Activated gamma-delta T cell treated with Interleukin-2 at 50 U/mL for 16 hours (primary cell): ENCODE measurements around the gene FRMD3.

Experiments used
- DNase-seq: peaks from one replicate; pipeline ENCODE4 v3.0.0-alpha.2; 2020

Gene FRMD3

DNA sequence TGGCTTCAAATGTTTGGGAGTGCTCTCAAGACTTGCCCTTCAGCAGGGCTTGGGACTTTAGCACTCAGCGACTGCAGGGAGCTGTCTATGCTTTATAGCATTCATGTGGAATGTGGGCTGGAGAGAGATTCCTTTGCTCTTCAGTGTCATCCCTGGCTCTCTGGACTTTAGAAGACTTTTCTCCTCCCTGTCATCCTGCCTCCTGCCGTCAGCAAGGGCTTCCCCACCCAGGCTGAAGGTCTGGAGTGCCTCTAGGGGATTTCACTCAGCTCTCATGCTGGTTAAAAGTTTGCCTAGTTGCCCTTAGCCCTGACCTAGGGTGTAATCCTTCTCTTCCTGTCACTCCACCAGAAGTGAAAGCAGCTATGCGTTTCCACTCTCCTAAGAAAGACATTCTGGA is 210.9 kb downstream of the FRMD3 start:
- DNase-seq, result no peak

DNA sequence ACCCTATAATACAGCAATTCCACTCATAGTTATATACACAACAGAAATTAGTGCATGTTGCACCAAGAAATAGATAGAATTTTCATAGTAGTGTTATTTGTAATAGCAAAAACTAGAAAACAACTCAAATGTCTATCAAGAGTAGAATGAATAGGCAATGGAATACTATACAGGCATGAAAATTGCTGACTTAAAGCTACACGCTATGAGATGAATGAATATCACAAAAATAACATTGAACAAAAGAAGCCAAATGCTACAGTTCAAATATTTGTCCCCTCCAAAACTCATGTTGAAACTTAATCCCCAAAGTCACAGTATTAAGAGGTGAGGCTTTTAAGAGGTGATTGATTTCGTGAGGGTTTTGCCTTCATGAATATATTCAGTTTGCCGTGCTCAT is 215.1 kb downstream of the FRMD3 start:
- no peak for DNase-seq

DNA sequence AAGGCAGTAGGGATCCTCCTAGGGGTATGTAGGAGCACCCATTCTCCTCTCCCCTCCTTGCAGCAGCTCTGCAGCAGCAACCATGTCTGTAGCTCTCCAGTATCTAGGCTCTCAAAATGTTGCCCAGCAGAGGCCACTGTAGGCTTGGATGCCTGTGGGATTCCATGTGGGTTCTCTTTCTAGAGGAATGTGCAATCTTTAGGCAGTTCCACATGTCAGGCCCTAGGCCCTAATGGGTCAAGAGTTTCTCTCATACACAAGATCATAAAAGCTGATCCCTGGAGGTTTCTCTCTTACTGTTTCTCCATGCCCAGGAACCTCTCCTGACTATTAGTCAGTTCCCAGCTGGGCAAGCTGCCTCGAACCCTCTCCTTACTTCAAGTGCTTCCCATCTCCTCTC is 215.8 kb downstream of the FRMD3 start:
- no peak for DNase-seq

DNA sequence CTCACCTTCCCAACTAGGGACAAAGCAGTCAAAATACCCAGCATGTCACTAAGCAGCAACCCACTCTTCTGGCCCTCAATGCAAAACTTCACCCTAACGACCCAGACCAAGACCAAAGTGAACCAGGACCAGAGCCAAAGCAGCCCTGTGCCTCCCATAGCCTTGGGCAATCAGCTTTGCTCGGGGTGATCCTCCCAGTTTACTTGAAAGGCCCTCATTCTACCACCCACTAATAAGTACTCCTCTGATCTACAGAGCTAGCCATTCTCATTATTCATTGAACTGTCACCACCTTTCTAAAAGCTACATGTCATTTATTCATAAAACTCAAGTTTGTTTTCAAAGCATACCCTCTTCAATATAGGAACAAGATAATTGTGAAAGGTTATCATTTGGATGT is 221.0 kb downstream of the FRMD3 start:
- no peak for DNase-seq

DNA sequence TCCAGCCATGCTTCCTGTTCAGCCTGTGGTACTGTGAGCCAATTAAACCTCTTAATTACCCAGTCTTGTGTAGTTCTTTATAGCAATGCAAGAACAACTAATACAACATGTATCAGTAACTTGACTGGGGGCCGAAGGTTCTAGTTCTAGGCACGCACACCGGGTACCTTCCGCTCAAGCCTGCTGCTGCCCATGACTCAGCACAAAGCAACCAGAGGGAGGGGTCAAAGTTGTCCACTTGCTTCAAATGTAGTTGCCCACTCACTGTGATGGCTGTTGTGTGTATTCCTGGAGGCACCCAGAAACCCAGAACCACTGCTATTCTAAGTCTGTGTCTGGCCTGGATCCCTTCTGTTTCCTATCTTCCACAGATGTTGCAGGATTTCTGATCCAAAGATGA is 222.6 kb downstream of the FRMD3 start:
- no peak for DNase-seq

DNA sequence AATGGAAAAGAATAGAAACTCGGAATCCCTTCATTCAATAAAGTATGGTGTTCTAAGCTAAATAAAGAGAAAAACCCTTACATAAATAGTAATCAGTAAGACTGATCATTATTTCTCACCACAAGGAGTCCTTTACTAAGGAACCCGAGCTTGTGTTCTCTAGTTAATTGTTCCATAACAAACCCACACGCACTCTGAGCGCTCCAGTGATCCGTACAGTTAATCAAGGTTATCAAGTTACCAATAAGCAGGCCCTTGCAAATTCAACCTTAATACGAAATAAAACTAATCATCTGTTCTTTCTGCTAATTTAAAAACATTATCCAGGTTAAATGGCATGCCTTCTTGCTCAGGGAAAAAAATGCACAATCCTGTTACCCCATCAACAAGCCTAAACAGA is 224.4 kb downstream of the FRMD3 start:
- no peak for DNase-seq

DNA sequence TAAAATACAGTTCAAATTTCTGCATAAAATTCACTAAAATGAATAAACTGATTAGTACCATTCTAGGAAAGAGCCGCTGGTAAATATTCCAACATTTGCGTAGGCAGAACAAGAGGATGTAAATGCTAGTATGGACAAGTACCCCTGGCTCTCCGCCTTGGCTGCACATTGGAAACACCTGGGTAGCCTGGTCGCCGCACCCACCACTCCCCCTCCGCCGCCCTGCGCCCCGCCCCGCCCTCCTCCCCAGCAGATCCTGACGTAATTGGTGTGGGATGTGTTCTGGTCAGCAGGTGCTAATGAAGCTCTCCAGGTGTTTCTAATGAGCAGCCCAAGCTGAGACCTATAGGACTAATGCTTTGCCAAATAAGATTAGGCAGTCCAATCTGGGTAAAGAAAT is 225.7 kb downstream of the FRMD3 start:
- no peak for DNase-seq

DNA sequence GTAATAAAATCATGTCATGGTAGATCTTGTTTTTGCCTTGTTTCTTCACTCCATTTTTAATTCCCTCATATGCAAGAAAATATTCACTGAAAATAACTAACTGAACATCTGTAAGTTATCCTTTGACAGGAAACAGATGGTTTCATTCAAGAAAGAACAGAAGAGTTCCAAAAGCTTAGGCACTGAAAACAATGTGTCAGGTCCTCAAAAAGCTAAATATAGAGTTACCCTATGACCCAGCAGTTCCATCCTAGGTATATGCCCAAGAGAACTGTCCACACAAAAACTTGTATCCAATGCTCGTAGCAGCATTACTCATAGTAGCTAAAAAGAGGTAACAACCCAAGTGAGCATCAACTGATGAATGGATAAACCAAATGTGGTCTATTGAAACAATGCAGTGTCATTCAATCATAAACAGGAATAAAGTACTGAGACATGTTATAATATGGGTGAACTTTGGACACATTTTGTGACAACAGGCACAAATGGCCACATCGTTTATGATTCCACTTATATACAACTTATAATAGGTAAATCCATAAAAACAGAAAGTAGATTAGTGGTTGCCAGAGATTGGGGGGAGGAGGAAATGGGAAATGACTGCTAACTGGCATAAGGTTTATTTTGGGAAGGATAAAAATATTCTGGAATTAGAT is 231.0 kb downstream of the FRMD3 start:
- no peak for DNase-seq

DNA sequence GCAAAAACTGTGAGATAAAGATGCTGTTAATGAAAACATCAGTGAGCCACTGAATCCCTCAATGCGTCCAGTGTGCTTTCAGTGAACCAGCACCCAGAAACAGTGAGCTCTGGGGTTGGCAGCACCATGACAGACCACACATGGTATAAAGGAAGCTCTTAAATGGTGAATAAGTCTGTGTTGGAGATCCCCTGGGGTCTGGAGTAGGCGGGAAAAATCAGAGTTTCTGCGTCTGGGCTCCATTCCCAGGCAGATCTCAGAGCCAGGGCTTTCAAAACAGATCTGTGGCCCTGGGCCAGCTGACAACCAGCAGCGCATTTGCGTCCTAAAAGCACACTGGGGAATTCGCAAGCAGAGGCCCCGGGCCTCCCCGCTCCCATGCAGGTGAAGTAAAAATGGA is 233.5 kb downstream of the FRMD3 start:
- no peak for DNase-seq

DNA sequence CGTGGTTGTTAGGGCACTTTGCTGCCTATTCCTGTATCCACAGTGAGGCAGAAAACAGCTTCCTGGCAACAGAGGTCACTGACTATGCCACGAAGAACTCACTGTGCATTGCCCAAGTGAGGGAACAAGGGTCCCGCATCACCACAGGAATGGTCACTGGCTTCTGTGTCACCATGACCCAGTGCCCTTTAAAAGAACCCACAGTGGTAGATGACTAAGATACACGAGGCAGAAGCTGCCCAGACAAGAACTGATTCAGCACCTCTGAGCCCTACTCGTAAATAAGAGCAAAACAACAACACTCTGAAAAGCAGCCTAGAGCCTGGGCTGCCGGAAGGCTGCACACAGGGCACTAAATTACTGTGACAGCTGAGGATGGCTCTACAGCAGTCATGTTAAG is 238.6 kb downstream of the FRMD3 start:
- no peak for DNase-seq

DNA sequence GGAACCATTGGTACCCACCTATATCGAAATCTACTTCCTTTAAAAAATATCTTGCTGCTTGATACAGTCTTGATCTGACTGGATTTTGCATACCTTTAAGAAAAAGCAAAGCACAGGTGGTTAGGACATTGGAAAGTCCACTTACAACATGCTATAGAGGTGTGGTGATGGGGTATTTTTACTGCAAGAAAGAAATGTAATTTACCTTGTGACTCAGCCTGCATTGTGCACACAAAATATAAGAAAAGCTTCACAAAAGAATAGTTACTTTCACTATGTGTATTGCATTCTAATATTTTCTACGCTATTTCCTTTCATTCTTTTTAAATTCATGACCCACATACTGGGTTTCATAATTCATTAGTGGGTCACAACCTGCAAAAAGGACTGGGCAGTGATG is 239.1 kb downstream of the FRMD3 start:
- DNase-seq, result no peak

DNA sequence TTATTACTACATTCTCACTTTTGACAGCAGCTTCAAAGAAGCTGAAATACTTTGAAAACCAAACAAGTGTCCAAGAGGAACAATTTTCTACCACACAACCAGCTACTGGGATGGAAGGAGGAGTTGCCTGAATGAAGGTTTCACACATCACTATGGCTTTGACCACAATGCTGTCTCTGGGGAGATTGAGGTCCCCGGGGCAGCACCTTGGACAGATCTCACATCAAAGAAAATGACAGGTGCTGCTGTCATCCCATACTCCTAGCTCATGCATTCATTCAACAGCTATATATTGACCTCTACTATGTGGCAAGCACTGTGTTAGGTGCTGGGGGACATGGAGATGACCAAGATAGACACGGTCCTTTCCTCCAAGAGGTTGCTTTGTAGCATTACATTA is 242.1 kb downstream of the FRMD3 start:
- DNase-seq, result no peak

DNA sequence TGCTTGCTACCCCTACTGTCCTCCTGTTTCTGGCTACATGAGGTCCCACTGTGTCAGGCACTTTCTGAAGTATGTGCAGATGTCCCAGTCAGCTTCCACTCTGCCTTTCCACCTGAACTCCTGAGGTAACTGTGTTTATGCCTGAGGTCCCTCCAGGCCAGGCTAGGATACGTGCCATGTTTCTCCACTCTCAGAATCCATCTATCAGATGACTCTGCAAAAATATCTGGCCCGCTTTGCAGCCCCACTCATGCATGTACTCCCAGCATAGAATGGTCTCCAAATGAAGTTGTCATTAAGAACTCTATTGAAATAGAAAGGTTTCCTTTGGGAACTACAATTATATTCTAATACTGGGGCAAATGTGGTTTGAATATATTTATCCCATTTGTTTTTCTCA is 243.4 kb downstream of the FRMD3 start:
- no peak for DNase-seq

DNA sequence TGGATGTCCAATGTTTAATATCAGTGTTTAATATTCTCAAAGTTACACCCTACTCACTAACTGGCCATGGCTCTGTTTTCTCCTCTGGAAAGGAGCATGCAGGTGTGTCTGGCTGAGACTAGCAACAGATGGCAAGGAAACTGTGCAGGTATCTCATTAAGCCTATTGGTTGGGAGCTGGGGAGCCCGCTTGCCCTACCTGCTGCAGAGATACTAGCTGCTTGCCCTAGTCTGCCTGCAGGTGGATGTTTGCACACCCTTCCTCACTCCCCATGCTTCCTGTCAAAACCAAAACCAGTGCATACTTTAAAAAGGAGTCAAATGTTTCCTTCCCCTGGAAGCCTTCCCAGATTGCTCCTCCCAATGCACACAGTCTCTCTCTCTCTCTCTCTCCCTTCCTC is 247.0 kb downstream of the FRMD3 start:
- DNase-seq, result no peak

DNA sequence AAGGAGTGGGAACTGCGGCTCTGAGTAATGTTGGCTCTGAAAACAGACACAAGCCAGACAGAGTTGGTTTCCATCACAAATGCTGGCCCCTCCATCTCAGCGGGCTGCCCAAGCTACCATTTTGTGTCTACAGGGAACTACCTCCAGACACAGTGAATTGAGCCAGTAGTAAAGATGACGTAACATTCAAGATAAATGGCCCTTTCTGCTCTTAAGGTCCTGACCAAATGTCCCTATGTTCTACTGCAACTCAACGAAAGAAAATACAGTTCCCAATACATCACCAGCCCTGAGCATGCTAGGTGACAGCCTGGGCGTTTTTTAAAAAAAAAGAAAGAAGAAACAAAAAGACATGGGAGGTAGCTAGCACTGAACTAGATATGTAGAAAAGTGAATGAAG is 247.5 kb downstream of the FRMD3 start:
- no peak for DNase-seq

DNA sequence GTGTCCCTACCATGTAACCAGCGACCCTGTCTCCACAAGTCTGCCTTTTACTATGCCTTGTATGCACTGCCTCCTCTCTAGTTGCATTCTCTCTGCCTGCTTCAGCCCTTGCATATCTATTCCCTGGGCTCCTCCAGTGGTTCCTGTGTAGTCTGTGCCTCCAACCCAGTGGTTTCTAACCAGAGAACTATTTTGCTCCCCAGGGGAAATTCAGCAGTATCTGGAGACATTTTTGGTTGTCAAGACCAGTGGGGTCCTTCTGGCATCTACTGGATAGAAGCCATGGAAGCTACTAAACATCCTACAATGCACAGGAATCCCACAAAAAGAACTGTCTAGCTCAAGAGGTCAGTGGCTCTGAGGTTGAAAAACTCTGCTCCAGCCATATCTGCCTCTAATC is 251.2 kb downstream of the FRMD3 start:
- DNase-seq, result no peak

DNA sequence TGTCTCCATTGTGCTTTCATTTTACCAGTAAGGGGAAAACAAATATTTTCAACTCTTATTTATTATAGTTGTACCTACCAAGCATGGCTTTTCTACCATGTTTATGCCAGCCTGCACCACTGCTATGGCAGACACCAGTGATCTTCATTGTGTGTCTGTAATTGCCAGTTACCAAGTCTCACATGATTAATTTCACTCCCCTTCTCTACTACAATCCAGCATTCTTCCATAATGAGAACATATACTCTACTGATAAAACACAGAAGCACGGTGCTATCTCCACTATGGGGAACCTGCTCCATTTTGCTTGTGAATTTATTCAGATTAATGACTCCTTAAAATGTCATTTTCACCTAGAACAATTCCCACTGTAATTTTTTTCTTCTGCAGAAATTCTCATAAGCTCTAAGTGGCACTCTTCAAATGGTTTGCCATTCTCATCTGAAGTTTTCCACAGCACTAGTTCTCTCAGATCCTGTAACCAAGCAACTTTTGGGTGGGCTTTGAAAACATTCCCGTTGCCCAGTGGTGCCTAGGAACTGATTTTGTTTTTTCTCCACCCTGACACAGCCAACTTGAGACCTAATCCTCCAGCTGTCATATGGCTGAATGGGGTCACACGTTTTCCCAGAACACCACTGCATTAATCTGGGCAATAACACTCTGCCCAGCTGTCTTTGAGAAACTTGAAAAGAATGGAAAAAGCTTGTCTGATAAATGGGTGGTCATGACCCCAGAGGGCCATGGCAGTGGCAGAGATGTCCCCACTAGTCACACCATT is 252.6 kb downstream of the FRMD3 start:
- no peak for DNase-seq

DNA sequence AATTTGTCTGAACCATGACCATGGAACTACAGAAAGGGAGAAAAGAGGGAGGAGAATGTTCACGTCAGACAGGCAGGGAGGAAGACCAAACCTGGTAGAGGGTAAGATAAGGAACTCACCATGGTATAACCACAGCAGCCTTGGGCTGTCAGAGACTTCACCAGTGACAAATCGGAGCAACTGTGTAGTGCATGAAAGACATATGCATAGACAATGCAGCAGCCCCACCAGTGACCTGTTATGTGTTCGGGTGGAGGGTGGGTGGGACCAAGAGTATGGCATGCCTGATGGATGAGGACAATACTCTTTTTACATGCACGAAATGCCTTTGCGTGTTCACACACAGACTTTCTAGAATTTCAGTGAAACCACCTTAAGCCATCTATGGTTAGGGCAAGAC is 253.5 kb downstream of the FRMD3 start:
- DNase-seq, result no peak

DNA sequence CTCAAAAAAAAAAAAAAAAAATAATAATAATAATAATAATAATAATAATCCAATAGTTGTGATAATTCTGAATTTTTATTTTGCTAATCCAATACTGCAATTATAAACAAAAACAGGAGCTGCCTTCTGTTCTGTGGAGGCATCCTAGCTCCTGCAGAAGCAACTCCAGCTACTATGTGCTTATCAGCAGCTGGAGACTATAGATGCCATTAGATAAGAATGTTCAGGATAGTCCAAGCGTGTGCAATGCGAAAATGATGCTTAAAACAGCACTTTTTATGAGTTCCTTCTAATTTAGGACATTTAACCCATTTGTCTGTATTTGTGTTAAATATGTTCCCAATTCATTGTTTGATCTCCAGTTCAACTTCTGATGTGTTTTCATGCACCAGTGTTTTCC is 254.7 kb downstream of the FRMD3 start:
- DNase-seq, result no peak

DNA sequence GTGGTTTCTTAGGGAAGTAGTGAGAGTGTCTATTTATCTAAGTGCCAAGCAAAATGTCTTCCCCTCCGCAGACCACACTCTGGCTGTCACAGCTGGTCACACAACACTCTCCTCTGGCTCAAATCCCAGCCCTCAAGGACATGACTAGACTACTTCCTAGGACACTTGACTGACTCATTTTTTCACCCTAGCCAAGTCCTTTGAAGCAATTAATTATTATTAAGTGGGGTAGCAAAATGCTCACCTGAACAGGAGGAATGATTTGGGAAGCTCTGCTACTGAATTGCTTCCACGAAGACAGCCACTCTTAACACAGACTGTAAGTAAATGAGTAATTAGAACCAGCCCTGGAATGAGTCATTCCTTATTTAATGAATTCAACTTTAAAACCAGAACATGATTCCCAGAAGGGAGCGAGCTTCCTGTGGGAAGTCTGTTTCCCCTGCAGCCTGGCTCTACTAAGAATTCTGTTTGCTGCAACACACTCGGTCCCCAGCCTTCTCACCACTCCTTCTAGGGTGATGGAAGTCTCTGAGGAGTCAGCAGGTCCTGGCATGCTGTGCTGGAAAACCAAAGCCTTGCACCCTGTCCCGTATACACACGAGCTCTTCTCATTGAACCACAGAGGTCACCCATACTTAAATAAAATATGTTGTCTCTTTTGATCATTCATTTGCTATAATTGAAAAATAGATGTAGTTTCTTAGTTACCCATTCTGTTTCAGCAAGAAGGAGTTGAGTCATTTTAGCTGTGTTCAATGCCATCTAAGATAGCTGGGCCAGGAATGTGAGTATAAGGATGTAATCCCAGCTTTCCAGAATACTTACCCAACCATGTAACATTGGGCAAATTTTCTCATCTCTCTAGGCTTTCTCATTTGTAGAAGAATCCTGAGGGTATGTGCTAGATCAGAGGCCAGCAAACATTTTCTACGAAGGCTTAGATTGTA is 256.6 kb downstream of the FRMD3 start:
- no peak for DNase-seq

DNA sequence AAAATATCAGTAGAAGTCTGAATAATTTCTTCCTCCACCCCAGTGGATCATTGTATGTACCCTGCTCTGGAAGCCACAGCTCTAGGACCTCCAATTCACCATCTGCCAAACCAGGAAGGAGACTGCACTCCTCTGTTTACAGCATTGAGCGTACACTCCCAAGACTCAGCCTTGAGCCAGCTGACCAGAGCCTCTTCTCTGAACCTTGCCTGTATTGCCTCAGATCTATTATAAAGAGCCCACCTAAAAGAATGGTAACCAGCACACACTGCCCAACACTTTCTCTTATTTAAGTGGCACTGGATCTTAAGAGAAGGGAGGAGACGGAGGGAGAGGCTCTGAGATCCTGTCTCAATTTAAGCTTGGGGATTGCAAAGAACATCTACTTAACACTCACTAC is 257.4 kb downstream of the FRMD3 start:
- DNase-seq, result no peak

DNA sequence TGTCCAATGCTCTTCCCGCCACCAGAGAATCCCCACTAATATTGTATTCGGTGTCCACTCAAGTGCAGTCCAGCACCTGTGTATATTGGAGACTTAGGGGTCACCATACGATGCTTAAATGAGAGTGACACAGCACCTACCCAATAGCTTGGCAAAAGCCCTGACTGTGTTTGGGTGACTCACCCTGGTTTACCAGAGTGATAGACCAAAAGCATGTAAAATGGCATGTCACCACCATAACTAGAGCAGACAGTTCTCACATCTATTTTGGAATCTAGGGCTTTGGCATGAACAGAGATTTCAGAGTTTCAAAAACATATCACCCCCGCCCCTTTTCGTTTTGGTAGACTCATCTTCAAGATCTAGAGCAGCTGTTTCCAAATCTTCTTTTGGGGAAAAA is 257.9 kb downstream of the FRMD3 start:
- DNase-seq, result no peak

DNA sequence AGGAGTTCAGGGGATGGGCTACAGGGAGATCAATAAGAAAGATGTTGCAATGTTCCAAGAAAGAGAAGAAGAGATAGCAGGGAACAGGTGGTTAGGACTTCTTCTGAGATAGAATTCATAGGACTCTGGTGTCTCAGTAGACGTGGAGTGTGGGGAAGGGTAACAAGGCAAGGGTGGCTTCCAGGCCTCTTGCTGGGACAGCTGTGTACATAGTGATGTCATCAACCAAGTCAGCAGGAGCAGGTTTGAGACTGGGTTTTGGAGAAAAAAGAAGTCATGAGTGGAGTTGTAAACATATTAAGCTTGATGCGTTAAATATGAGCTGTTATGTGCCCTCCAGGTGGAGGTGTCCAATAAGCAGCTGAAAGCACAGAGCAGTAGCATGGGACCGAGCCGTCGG is 263.4 kb downstream of the FRMD3 start:
- no peak for DNase-seq

DNA sequence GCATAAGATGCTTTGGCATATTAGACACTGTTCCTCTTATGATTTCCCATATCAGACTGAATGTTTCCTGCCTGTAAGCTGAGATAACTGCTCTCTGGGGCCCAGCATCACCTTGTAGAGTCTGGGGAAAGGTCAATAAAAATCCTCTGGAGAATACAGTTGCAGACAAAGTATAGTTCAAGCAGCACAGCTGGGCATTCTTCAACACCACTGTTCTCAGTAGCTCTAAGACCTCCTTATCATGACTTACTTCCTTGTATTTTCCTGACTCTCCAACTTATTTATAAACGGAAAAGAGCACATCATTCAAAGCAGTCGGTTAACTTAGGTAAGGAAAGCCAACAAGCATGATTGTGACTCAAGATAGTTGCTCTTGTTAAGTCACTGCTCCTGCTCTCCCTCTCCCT is 266.5 kb downstream of the FRMD3 start:
- DNase-seq, result no peak
